A549 treated with Hydrocortisone at 1 μM for 4 hours (cell line): ENCODE data around the gene RASSF5. TPM values are rescaled to one million over a fixed set of nuclear protein-coding genes. Genes with fewer than 3 reads are reported as not detected.

Experiments used
- total RNA-seq: library from RNA; stranded (reverse); fragments of 200-300 nt; extraction: Qiagen RNA extraction; gene quantifications from 5 replicates; pipeline ENCODE4 v1.2.3, GENCODE V29; 2022

The RASSF5 gene
- total RNA-seq = 0.74 to 1.2 TPM (median 1.1 TPM) in 5 replicates

GRCh38 chr1:206507284-206508129 lies at the start of gene RASSF5:
TSS of gene RASSF5 (plus strand) at chr1:206507531. CDS start at chr1:206507603, 72 bp downstream.

GRCh38 chr1:206469933-206470691 lies 37.2 kb upstream of the RASSF5 start, which contains the start of gene IKBKE:
TSS of gene IKBKE (plus strand) at chr1:206470476. CDS start at chr1:206473228, 2,752 bp downstream.

GRCh38 chr1:206612129-206612876 lies 105.0 kb downstream of the RASSF5 start, which contains the start of gene EIF2D:
TSS of gene EIF2D (minus strand) at chr1:206612465. CDS start at chr1:206612342, 123 bp downstream.

GRCh38 chr1:206635080-206635977 lies 128.0 kb downstream of the RASSF5 start, which contains the start of gene DYRK3:
TSS of gene DYRK3 (plus strand) at chr1:206635536. CDS start at chr1:206635704, 168 bp downstream.

Other genes starting within 250 kb of the RASSF5 start
- 5.5 to 7.2 TPM (median 6.5 TPM) in 5 replicates for gene IKBKE, start 37.1 kb upstream of the RASSF5 start, total RNA-seq
- gene EIF2D, start 104.9 kb downstream of the RASSF5 start, total RNA-seq = 32.8 to 35.8 TPM (median 35.3 TPM) in 5 replicates
- gene DYRK3, start 128.0 kb downstream of the RASSF5 start, total RNA-seq = 8.4 to 11.7 TPM (median 9.7 TPM) in 5 replicates
- gene MAPKAPK2, start 177.4 kb downstream of the RASSF5 start, total RNA-seq = 78.9 to 90.6 TPM (median 89.4 TPM) in 5 replicates